ENCODE measurements around the gene VMA21. TPM values are rescaled to one million over a fixed set of nuclear protein-coding genes. Genes with fewer than 3 reads are reported as not detected.

VMA21 gene
- 10 to 100 TPM; 42.2 to 54.7 TPM for total RNA-seq
- 29.6 TPM for polyA plus RNA-seq (2013, experiment 1 of 2)
- 29.0 TPM for polyA plus RNA-seq (2013, experiment 2 of 2)
- long read RNA-seq, experiment 1, full-length matches to known transcripts = 4 of 12 reads
- long read RNA-seq, experiment 1, partial matches to known transcripts = 0 of 12 reads
- long read RNA-seq, experiment 1, other reads (novel, unspliced or antisense) = 8 of 12 reads
- long read RNA-seq, experiment 2, full-length matches to known transcripts = 68 of 80 reads
- long read RNA-seq, experiment 2, partial matches to known transcripts = 12 of 80 reads
- long read RNA-seq, experiment 2, other reads (novel, unspliced or antisense) = 0 of 80 reads
- long read RNA-seq, experiment 3, full-length matches to known transcripts = 100 of 105 reads
- long read RNA-seq, experiment 3, partial matches to known transcripts = 0 of 105 reads
- long read RNA-seq, experiment 3, other reads (novel, unspliced or antisense) = 5 of 105 reads
- long read RNA-seq, experiment 4, partial matches to known transcripts = 0 of 1 reads
- long read RNA-seq, experiment 4, other reads (novel, unspliced or antisense) = 1 of 1 reads

GRCh38 chrX:151396825-151397740, at the start of gene VMA21:
TSS of gene VMA21 (plus strand) at chrX:151397206. CDS start at chrX:151397309, 103 bp downstream.
- peak within 1 kb of the TSS; percentile 81 for H3K9ac ChIP-seq (ENCODE audit: extremely low read depth, low read length, poor library complexity, severe bottlenecking)
- no peaks in the 10 kb centered on the region for H3K36me3 ChIP-seq (ENCODE audit: control insufficient read depth, insufficient read depth, low read length)
- peak within 1 kb of the TSS; percentile 92 for H3K4me3 ChIP-seq (ENCODE audit: low read length)
- H3K36me3 Mint-ChIP-seq (ENCODE audit: low read depth) = peaks cover 2% of the 10 kb centered on the region
- no peaks in the 10 kb centered on the region for H3K4me1 ChIP-seq (ENCODE audit: control insufficient read depth, insufficient read depth, low read length)
- peak within 1 kb of the TSS; percentile 83 for H3K4me3 Mint-ChIP-seq
- no peak for TF ChIP-seq CTCF (conservative IDR thresholded peaks at IDR 0.05)
- H3K27ac Mint-ChIP-seq = peak within 1 kb of the TSS; percentile 82
- no peaks in the 10 kb centered on the region for H3K27me3 ChIP-seq (ENCODE audit: control insufficient read depth, insufficient read depth, low read length, poor library complexity, severe bottlenecking)
- H3K9me3 ChIP-seq (ENCODE audit: control insufficient read depth, low read length) = no peaks in the 10 kb centered on the region
- peaks cover 16% of the 10 kb centered on the region for H3K4me1 Mint-ChIP-seq
- DNase-seq = peak; percentile 87
- no peaks in the 10 kb centered on the region for H3K27me3 Mint-ChIP-seq (ENCODE audit: insufficient read depth)
- WGBS, 2 experiments (ENCODE audit: insufficient coverage in 1 of 2, insufficient read length in 1 of 2) = 0 to 1% methylated on average over 1 to 97 of the region's 97 CpGs
- H3K9me3 Mint-ChIP-seq = peaks cover 52% of the 10 kb centered on the region
- H3K27ac ChIP-seq (ENCODE audit: low read depth, low read length) = peak within 1 kb of the TSS; percentile 90

- Mint-ChIP-seq H3K9me3 (peaks cover 41% of the 10 kb centered on the region), H3K4me1 (peaks cover 7% of the 10 kb centered on the region), H3K36me3 (ENCODE audit: low read depth) (no peaks in the 10 kb centered on the region), H3K27me3 (ENCODE audit: insufficient read depth) (peaks cover 2% of the 10 kb centered on the region), H3K27ac (no peak overlapping the region), H3K4me3 (no peak overlapping the region)
- Histone ChIP-seq H3K27me3 (ENCODE audit: control insufficient read depth, insufficient read depth, low read length, poor library complexity, severe bottlenecking) (no peaks in the 10 kb centered on the region), H3K9me3 (ENCODE audit: control insufficient read depth, low read length) (no peaks in the 10 kb centered on the region), H3K36me3 (ENCODE audit: control insufficient read depth, insufficient read depth, low read length) (no peaks in the 10 kb centered on the region), H3K9ac (ENCODE audit: extremely low read depth, low read length, poor library complexity, severe bottlenecking) (no peak overlapping the region), H3K27ac (ENCODE audit: low read depth, low read length) (no peak overlapping the region), H3K4me1 (ENCODE audit: control insufficient read depth, insufficient read depth, low read length) (no peaks in the 10 kb centered on the region), H3K4me3 (ENCODE audit: low read length) (no peak overlapping the region)
- no peak for TF ChIP-seq CTCF (conservative IDR thresholded peaks at IDR 0.05)
- 12% methylated on average over 3 of the region's 3 CpGs; no CpG with 5 or more reads in 1 of the 2 experiments for WGBS, 2 experiments (ENCODE audit: insufficient coverage in 1 of 2, insufficient read length in 1 of 2)
- peak; percentile 71 for DNase-seq
Observed at GRCh38 chrX:151359341-151359740, 37.7 kb upstream of the VMA21 start.

Data from endodermal cell (in vitro differentiated cells).